ENCODE data around the gene ARHGAP26.

DNA sequence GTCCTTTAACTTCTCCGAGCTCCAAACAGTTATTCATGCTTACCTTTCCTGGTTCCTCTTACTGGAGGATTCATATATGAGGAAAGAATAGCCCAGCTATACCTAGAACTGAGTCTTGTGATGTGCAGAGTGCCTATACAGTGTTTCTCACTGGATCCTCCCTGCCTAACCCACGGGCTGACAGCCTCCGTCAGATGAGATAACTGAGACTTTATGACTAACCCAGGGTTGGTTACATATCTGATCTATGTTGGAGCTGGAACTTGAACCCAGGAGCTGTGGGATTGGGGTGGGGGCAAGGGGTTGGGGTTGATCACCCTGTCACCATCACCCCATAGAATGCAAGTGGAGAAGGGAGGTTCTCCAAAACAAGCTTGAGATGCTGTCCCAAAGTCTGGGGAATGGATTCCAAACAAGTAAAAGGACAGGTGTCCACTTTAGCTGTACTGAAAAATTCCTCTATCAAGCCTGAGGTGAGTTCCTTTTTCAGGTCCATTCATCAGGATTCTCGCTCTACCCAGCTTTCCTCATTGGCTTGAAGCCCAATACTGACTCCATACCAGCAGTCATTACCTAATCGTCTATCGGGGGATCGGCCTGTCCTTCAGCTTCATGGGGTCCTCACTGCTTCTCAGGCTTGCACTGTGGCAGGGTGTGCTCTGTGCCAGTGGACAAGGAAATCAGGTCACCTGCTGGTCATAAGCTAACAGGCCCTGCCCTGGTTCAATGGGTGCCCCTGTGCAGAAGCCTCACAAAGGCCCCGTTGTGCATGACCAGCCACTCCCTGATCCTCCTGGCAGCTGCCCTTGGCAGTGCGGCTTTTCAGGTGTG lies 100.6 kb downstream of the ARHGAP26 start:
- TF ChIP-seq CTCF (IDR thresholded peaks at IDR 0.05) (no peak), EP300 (IDR thresholded peaks at IDR 0.05) (no peak), POLR2A (IDR thresholded peaks at IDR 0.05) (no peak)
